IPS-15b (cell line): ENCODE data around the gene SRSF10.
A peak's percentile ranks its signal among the peaks of the same experiment; 100 is the strongest.
"Not testable (repeated sequence)": the region's sequence is repeated elsewhere in the genome, so short reads cannot be mapped to it uniquely, and the experiment has no call there.

Experiments
- H3K27me3 ChIP-seq: one replicate; pipeline ENCODE4 v1.6.1; 2013; ENCODE audit warnings: low read length; ENCODE audit not compliant: control insufficient read depth, insufficient read depth
- H3K36me3 ChIP-seq: one replicate; pipeline ENCODE4 v1.6.1; 2013; ENCODE audit warnings: low read length; ENCODE audit not compliant: control insufficient read depth, insufficient read depth
- H3K4me1 ChIP-seq: one replicate; pipeline ENCODE4 v1.6.1; 2013; ENCODE audit warnings: mild to moderate bottlenecking, low read length; ENCODE audit not compliant: control insufficient read depth, insufficient read depth
- H3K4me3 ChIP-seq: one replicate; pipeline ENCODE4 v1.5.1; 2013; ENCODE audit warnings: low read depth, low read length
- H3K9ac ChIP-seq: one replicate; pipeline ENCODE4 v1.6.1; 2013; ENCODE audit warnings: low read depth, mild to moderate bottlenecking, low read length
- H3K9me3 ChIP-seq: one replicate; pipeline ENCODE4 v1.6.1; 2013; ENCODE audit warnings: mild to moderate bottlenecking, low read length; ENCODE audit not compliant: control insufficient read depth, insufficient read depth

SRSF10 gene

GRCh38 chr1:24009406-24009805 is 29.3 kb upstream of the SRSF10 start:
- Histone ChIP-seq H3K36me3 (no peaks in the 10 kb centered on the region), H3K27me3 (no peaks in the 10 kb centered on the region), H3K9ac (no peak overlapping the region), H3K9me3 (no peaks in the 10 kb centered on the region), H3K4me3 (no peak overlapping the region), H3K4me1 (no peaks in the 10 kb centered on the region)

GRCh38 chr1:24008574-24009184 is 28.6 kb upstream of the SRSF10 start:
- H3K4me1 ChIP-seq, H3K9me3 ChIP-seq, H3K4me3 ChIP-seq, H3K27me3 ChIP-seq, H3K36me3 ChIP-seq, H3K9ac ChIP-seq: not testable (repeated sequence)

GRCh38 chr1:24007079-24007478 is 27.0 kb upstream of the SRSF10 start:
- Histone ChIP-seq H3K4me1 (peaks cover 16% of the 10 kb centered on the region), H3K27me3 (no peaks in the 10 kb centered on the region), H3K9ac (no peak overlapping the region), H3K4me3 (no peak overlapping the region), H3K36me3 (no peaks in the 10 kb centered on the region), H3K9me3 (no peaks in the 10 kb centered on the region)

GRCh38 chr1:24005163-24005562 is 25.0 kb upstream of the SRSF10 start:
- H3K4me3 ChIP-seq, result no peak overlapping the region
- H3K27me3 ChIP-seq, result no peaks in the 10 kb centered on the region
- H3K9me3 ChIP-seq, result no peaks in the 10 kb centered on the region
- no peak overlapping the region for H3K9ac ChIP-seq
- H3K36me3 ChIP-seq, result no peaks in the 10 kb centered on the region
- H3K4me1 ChIP-seq, result peaks cover 16% of the 10 kb centered on the region

- Histone ChIP-seq H3K27me3 (no peaks in the 10 kb centered on the region), H3K4me3 (no peak overlapping the region), H3K9me3 (no peaks in the 10 kb centered on the region), H3K36me3 (no peaks in the 10 kb centered on the region), H3K9ac (peak overlapping the region; percentile 10), H3K4me1 (peaks cover 16% of the 10 kb centered on the region)
Observed at GRCh38 chr1:24004132-24004531, 24.0 kb upstream of the SRSF10 start.

- H3K9me3 ChIP-seq, result no peaks in the 10 kb centered on the region
- H3K27me3 ChIP-seq, result no peaks in the 10 kb centered on the region
- H3K36me3 ChIP-seq, result no peaks in the 10 kb centered on the region
- peak overlapping the region; percentile 10 for H3K9ac ChIP-seq
- H3K4me1 ChIP-seq, result peaks cover 16% of the 10 kb centered on the region
- no peak overlapping the region for H3K4me3 ChIP-seq
Observed at GRCh38 chr1:24003331-24003972, 23.3 kb upstream of the SRSF10 start.

- H3K9me3 ChIP-seq, result no peaks in the 10 kb centered on the region
- H3K4me1 ChIP-seq, result peaks cover 16% of the 10 kb centered on the region
- no peaks in the 10 kb centered on the region for H3K36me3 ChIP-seq
- H3K27me3 ChIP-seq, result no peaks in the 10 kb centered on the region
- no peak overlapping the region for H3K4me3 ChIP-seq
- H3K9ac ChIP-seq, result no peak overlapping the region
Observed at GRCh38 chr1:24002695-24003094, 22.6 kb upstream of the SRSF10 start.

GRCh38 chr1:23999156-23999671 is 19.1 kb upstream of the SRSF10 start:
- Histone ChIP-seq H3K27me3 (no peaks in the 10 kb centered on the region), H3K4me1 (peaks cover 16% of the 10 kb centered on the region), H3K9ac (no peak overlapping the region), H3K36me3 (no peaks in the 10 kb centered on the region), H3K9me3 (no peaks in the 10 kb centered on the region), H3K4me3 (no peak overlapping the region)

GRCh38 chr1:23997812-23998211 is 17.7 kb upstream of the SRSF10 start:
- Histone ChIP-seq H3K36me3 (no peaks in the 10 kb centered on the region), H3K4me1 (peaks cover 2% of the 10 kb centered on the region), H3K9me3 (no peaks in the 10 kb centered on the region), H3K27me3 (no peaks in the 10 kb centered on the region), H3K9ac (no peak overlapping the region), H3K4me3 (no peak overlapping the region)

- Histone ChIP-seq H3K4me1 (no peaks in the 10 kb centered on the region), H3K4me3 (no peak overlapping the region), H3K36me3 (no peaks in the 10 kb centered on the region), H3K9ac (no peak overlapping the region), H3K9me3 (no peaks in the 10 kb centered on the region), H3K27me3 (no peaks in the 10 kb centered on the region)
Observed at GRCh38 chr1:23996700-23997229, 16.6 kb upstream of the SRSF10 start.

GRCh38 chr1:23995431-23995837 is 15.3 kb upstream of the SRSF10 start:
- no peak overlapping the region for H3K4me3 ChIP-seq
- H3K4me1 ChIP-seq, result no peaks in the 10 kb centered on the region
- H3K36me3 ChIP-seq, result no peaks in the 10 kb centered on the region
- no peaks in the 10 kb centered on the region for H3K27me3 ChIP-seq
- no peak overlapping the region for H3K9ac ChIP-seq
- no peaks in the 10 kb centered on the region for H3K9me3 ChIP-seq

- not testable (repeated sequence) for H3K4me1 ChIP-seq, H3K27me3 ChIP-seq, H3K36me3 ChIP-seq, H3K9me3 ChIP-seq, H3K9ac ChIP-seq, H3K4me3 ChIP-seq
Observed at GRCh38 chr1:23992011-23992410, 11.9 kb upstream of the SRSF10 start.
